ENCODE data around the gene CPA3.
A peak's percentile ranks its signal among the peaks of the same experiment; 100 is the strongest.

Gene CPA3

GRCh38 chr3:148856384-148856783 lies 8.7 kb upstream of the CPA3 start:
- no peaks in the 10 kb centered on the region for H3K27me3 ChIP-seq (ENCODE audit: insufficient read depth, poor library complexity, severe bottlenecking)
- DNase-seq (ENCODE audit: low spot score): no peak
- no peak for TF ChIP-seq CTCF (IDR thresholded peaks at IDR 0.05; ENCODE audit: poor library complexity, severe bottlenecking)

GRCh38 chr3:148857316-148857715 lies 7.8 kb upstream of the CPA3 start:
- no peaks in the 10 kb centered on the region for H3K9me3 ChIP-seq (ENCODE audit: severe bottlenecking)
- H3K27ac ChIP-seq (ENCODE audit: poor library complexity, severe bottlenecking): no peak overlapping the region
- no peaks in the 10 kb centered on the region for H3K36me3 ChIP-seq (ENCODE audit: low read depth)
- no peak for DNase-seq (ENCODE audit: low spot score)
- H3K4me1 ChIP-seq (ENCODE audit: insufficient read depth, poor library complexity, severe bottlenecking): no peaks in the 10 kb centered on the region
- TF ChIP-seq CTCF (IDR thresholded peaks at IDR 0.05; ENCODE audit: poor library complexity, severe bottlenecking): no peak
- ATAC-seq (ENCODE audit: low read depth): no peak
- H3K4me3 ChIP-seq (ENCODE audit: severe bottlenecking): no peak overlapping the region
- H3K27me3 ChIP-seq (ENCODE audit: insufficient read depth, poor library complexity, severe bottlenecking): no peaks in the 10 kb centered on the region

More at GRCh38 chr3:148856384-148856783, 8.7 kb upstream of the CPA3 start:
- Histone ChIP-seq H3K27ac (ENCODE audit: poor library complexity, severe bottlenecking) (no peak overlapping the region), H3K4me1 (ENCODE audit: insufficient read depth, poor library complexity, severe bottlenecking) (no peaks in the 10 kb centered on the region), H3K36me3 (ENCODE audit: low read depth) (no peaks in the 10 kb centered on the region), H3K9me3 (ENCODE audit: severe bottlenecking) (no peaks in the 10 kb centered on the region), H3K4me3 (ENCODE audit: severe bottlenecking) (no peak overlapping the region)
- ATAC-seq (ENCODE audit: low read depth): no peak

GRCh38 chr3:148861277-148861869 lies 3.7 kb upstream of the CPA3 start:
- Histone ChIP-seq H3K9me3 (ENCODE audit: severe bottlenecking) (no peaks in the 10 kb centered on the region), H3K36me3 (ENCODE audit: low read depth) (no peaks in the 10 kb centered on the region), H3K4me1 (ENCODE audit: insufficient read depth, poor library complexity, severe bottlenecking) (no peaks in the 10 kb centered on the region), H3K27ac (ENCODE audit: poor library complexity, severe bottlenecking) (no peak overlapping the region), H3K27me3 (ENCODE audit: insufficient read depth, poor library complexity, severe bottlenecking) (no peaks in the 10 kb centered on the region), H3K4me3 (ENCODE audit: severe bottlenecking) (no peak overlapping the region)
- DNase-seq (ENCODE audit: low spot score): no peak
- ATAC-seq (ENCODE audit: low read depth): no peak
- peak; percentile 92 for TF ChIP-seq CTCF (IDR thresholded peaks at IDR 0.05; ENCODE audit: poor library complexity, severe bottlenecking)

GRCh38 chr3:148863297-148863696 lies 1.8 kb upstream of the CPA3 start:
- Histone ChIP-seq H3K9me3 (ENCODE audit: severe bottlenecking) (no peaks in the 10 kb centered on the region), H3K4me1 (ENCODE audit: insufficient read depth, poor library complexity, severe bottlenecking) (no peaks in the 10 kb centered on the region), H3K4me3 (ENCODE audit: severe bottlenecking) (no peak overlapping the region), H3K36me3 (ENCODE audit: low read depth) (no peaks in the 10 kb centered on the region), H3K27me3 (ENCODE audit: insufficient read depth, poor library complexity, severe bottlenecking) (no peaks in the 10 kb centered on the region), H3K27ac (ENCODE audit: poor library complexity, severe bottlenecking) (no peak overlapping the region)
- ATAC-seq (ENCODE audit: low read depth) (no peak), DNase-seq (ENCODE audit: low spot score) (no peak)
- TF ChIP-seq CTCF (IDR thresholded peaks at IDR 0.05; ENCODE audit: poor library complexity, severe bottlenecking): no peak

- no peaks in the 10 kb centered on the region for H3K4me1 ChIP-seq (ENCODE audit: insufficient read depth, poor library complexity, severe bottlenecking)
- H3K27me3 ChIP-seq (ENCODE audit: insufficient read depth, poor library complexity, severe bottlenecking): no peaks in the 10 kb centered on the region
- ATAC-seq (ENCODE audit: low read depth): no peak
Measured at GRCh38 chr3:148863814-148864213, 1.3 kb upstream of the CPA3 start.

More at GRCh38 chr3:148863814-148864213, 1.3 kb upstream of the CPA3 start:
- Histone ChIP-seq H3K36me3 (ENCODE audit: low read depth) (no peaks in the 10 kb centered on the region), H3K27ac (ENCODE audit: poor library complexity, severe bottlenecking) (no peak overlapping the region), H3K4me3 (ENCODE audit: severe bottlenecking) (no peak overlapping the region), H3K9me3 (ENCODE audit: severe bottlenecking) (no peaks in the 10 kb centered on the region)
- TF ChIP-seq CTCF (IDR thresholded peaks at IDR 0.05; ENCODE audit: poor library complexity, severe bottlenecking): no peak
- DNase-seq (ENCODE audit: low spot score): no peak

Measured in RWPE2 (cell line).